GM12875 (cell line): ENCODE results near the gene ABLIM2.

Source experiments
- H3K4me3 ChIP-seq: one replicate; pipeline ENCODE4 v1.5.1; 2011; ENCODE audit warnings: low read depth, low read length, control low read depth
- CTCF ChIP-seq: IDR thresholded peaks from 2 replicates; pipeline ENCODE4 v1.5.1; 2011; ENCODE audit warnings: low read depth, mild to moderate bottlenecking, control low read depth, inconsistent platforms, low read length, moderate library complexity, borderline replicate concordance; ENCODE audit not compliant: insufficient read depth

Gene ABLIM2

GRCh38 chr4:8095956-8096689 is 62.5 kb downstream of the ABLIM2 start:
- no peak for TF ChIP-seq CTCF
- H3K4me3 ChIP-seq, result no peak overlapping the region

GRCh38 chr4:8093587-8094274 is 64.9 kb downstream of the ABLIM2 start:
- H3K4me3 ChIP-seq, result no peak overlapping the region
- TF ChIP-seq CTCF, result no peak

- no peak for TF ChIP-seq CTCF
- H3K4me3 ChIP-seq, result no peak overlapping the region
These were observed 66.3 kb downstream of the ABLIM2 start for GRCh38 chr4:8092282-8092681.

GRCh38 chr4:8090744-8091301 is 67.8 kb downstream of the ABLIM2 start:
- TF ChIP-seq CTCF, result no peak
- H3K4me3 ChIP-seq, result no peak overlapping the region

GRCh38 chr4:8090312-8090711 is 68.3 kb downstream of the ABLIM2 start:
- no peak for TF ChIP-seq CTCF
- no peak overlapping the region for H3K4me3 ChIP-seq

- no peak for TF ChIP-seq CTCF
- no peak overlapping the region for H3K4me3 ChIP-seq
These were observed 68.8 kb downstream of the ABLIM2 start for GRCh38 chr4:8089862-8090261.

GRCh38 chr4:8088966-8089491 is 69.6 kb downstream of the ABLIM2 start:
- H3K4me3 ChIP-seq, result no peak overlapping the region
- TF ChIP-seq CTCF, result no peak
